ENCODE measurements around the gene TEDC1. TPM values are rescaled to one million over a fixed set of nuclear protein-coding genes. Genes with fewer than 3 reads are reported as not detected.

The TEDC1 gene
- total RNA-seq, 1 experiment from 2014 or later = 34.0 TPM

DNA sequence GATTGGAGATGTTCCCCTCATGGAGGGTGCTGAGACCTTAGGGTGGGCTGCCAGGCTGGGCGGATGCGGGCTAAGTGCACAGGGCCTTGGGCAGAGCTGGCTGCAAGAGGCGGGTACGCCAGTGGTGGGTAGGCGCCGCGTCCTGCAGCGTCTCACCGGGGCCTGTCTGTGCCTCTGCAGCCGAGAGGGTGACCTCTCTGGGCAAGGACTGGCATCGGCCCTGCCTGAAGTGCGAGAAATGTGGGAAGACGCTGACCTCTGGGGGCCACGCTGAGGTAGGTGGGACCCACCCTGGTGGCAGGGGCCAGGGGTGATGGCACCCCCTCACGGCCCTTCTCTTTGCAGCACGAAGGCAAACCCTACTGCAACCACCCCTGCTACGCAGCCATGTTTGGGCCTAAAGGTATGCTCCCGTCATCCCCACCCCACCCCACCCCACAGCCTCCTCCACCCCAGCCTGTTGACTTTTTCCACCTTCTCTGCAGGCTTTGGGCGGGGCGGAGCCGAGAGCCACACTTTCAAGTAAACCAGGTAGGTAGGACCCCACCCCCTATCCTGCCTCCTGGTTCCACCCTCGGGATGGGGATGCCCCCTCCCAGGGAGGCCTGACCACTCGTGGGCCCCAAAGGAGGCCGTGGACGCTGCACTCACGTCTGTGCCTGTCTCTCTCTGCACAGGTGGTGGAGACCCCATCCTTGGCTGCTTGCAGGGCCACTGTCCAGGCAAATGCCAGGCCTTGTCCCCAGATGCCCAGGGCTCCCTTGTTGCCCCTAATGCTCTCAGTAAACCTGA, 2.9 kb upstream of the TEDC1 start:
- ChIA-PET POLR2A (ENCODE audit: low non-redundant PET) (no interaction called here), CTCF (interaction anchor here (2.5 kb wide), 1 partner anchor 118 kb away, joined by 34 read pairs; no protein-coding TSS in a partner anchor)
- intact Hi-C loops (cut with micrococcal nuclease; ENCODE audit: unreplicated experiment) = loop anchor here (2.0 kb wide), 1 partner anchor 39 kb away; no protein-coding TSS in a partner anchor
- H3K4me1 ChIP-seq (ENCODE audit: insufficient read depth, low read length, poor library complexity, severe bottlenecking) = peaks cover 22% of the 10 kb centered on the region
- H3K9me3 ChIP-seq (ENCODE audit: low read depth, low read length, poor library complexity, severe bottlenecking) = no peaks in the 10 kb centered on the region
- H3K27ac ChIP-seq (ENCODE audit: low read depth, low read length, poor library complexity, severe bottlenecking) = peak overlapping the region; percentile 92
- peak overlapping the region; percentile 58 for H3K4me3 ChIP-seq (ENCODE audit: low read depth, low read length, poor library complexity, severe bottlenecking)
- H3K27me3 ChIP-seq (replicated peaks; ENCODE audit: insufficient read depth, low read depth, low read length, poor library complexity) = no peaks in the 10 kb centered on the region
- TF ChIP-seq, protein P1, sequence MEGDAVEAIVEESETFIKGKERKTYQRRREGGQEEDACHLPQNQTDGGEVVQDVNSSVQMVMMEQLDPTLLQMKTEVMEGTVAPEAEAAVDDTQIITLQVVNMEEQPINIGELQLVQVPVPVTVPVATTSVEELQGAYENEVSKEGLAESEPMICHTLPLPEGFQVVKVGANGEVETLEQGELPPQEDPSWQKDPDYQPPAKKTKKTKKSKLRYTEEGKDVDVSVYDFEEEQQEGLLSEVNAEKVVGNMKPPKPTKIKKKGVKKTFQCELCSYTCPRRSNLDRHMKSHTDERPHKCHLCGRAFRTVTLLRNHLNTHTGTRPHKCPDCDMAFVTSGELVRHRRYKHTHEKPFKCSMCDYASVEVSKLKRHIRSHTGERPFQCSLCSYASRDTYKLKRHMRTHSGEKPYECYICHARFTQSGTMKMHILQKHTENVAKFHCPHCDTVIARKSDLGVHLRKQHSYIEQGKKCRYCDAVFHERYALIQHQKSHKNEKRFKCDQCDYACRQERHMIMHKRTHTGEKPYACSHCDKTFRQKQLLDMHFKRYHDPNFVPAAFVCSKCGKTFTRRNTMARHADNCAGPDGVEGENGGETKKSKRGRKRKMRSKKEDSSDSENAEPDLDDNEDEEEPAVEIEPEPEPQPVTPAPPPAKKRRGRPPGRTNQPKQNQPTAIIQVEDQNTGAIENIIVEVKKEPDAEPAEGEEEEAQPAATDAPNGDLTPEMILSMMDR (conservative IDR thresholded peaks at IDR 0.05; ENCODE audit: low read depth, low read length) = no peak
- TF ChIP-seq EZH2 (IDR thresholded peaks at IDR 0.05; ENCODE audit: borderline replicate concordance, low read depth, low read length, poor library complexity, severe bottlenecking) = no peak
- DNase-seq (ENCODE audit: low spot score) = no peak
- no peaks in the 10 kb centered on the region for H3K36me3 ChIP-seq (ENCODE audit: insufficient read depth, low read length, poor library complexity, severe bottlenecking)
- BruUV-seq (replicated peaks) = no TSS peak

- peaks cover 22% of the 10 kb centered on the region for H3K4me1 ChIP-seq (ENCODE audit: insufficient read depth, low read length, poor library complexity, severe bottlenecking)
- POLR2A ChIA-PET (ENCODE audit: low non-redundant PET) = no interaction called here
- DNase-seq (ENCODE audit: low spot score) = no peak
- intact Hi-C loops (cut with micrococcal nuclease; ENCODE audit: unreplicated experiment) = loop anchor here (1.0 to 2.0 kb wide), 2 partner anchors 40 to 118 kb away; no protein-coding TSS in a partner anchor
- peak overlapping the region; percentile 92 for H3K27ac ChIP-seq (ENCODE audit: low read depth, low read length, poor library complexity, severe bottlenecking)
- H3K9me3 ChIP-seq (ENCODE audit: low read depth, low read length, poor library complexity, severe bottlenecking) = no peaks in the 10 kb centered on the region
- no peaks in the 10 kb centered on the region for H3K36me3 ChIP-seq (ENCODE audit: insufficient read depth, low read length, poor library complexity, severe bottlenecking)
- BruUV-seq (replicated peaks) = no TSS peak
- TF ChIP-seq EZH2 (IDR thresholded peaks at IDR 0.05; ENCODE audit: borderline replicate concordance, low read depth, low read length, poor library complexity, severe bottlenecking) = no peak
- TF ChIP-seq, protein P1 (conservative IDR thresholded peaks at IDR 0.05; ENCODE audit: low read depth, low read length) = no peak
- CTCF ChIA-PET = interaction anchor here (0.7 to 2.8 kb wide), 6 partner anchors 8 to 137 kb away, joined by 3 to 38 read pairs (median 10); no protein-coding TSS in a partner anchor
- H3K4me3 ChIP-seq (ENCODE audit: low read depth, low read length, poor library complexity, severe bottlenecking) = peak overlapping the region; percentile 83
- H3K27me3 ChIP-seq (replicated peaks; ENCODE audit: insufficient read depth, low read depth, low read length, poor library complexity) = no peaks in the 10 kb centered on the region
Measured at GRCh38 chr14:105488781-105489541, 2.1 kb upstream of the TEDC1 start.

GRCh38 chr14:105489542-105490266, 1.3 kb upstream of the TEDC1 start:
- H3K4me3 ChIP-seq (ENCODE audit: low read depth, low read length, poor library complexity, severe bottlenecking) = peak overlapping the region; percentile 83
- H3K4me1 ChIP-seq (ENCODE audit: insufficient read depth, low read length, poor library complexity, severe bottlenecking) = peaks cover 22% of the 10 kb centered on the region
- H3K27ac ChIP-seq (ENCODE audit: low read depth, low read length, poor library complexity, severe bottlenecking) = peak overlapping the region; percentile 92
- no peaks in the 10 kb centered on the region for H3K36me3 ChIP-seq (ENCODE audit: insufficient read depth, low read length, poor library complexity, severe bottlenecking)
- intact Hi-C loops (cut with micrococcal nuclease; ENCODE audit: unreplicated experiment) = loop anchor here (1.0 to 2.0 kb wide), 3 partner anchors 37 to 118 kb away; partner anchors contain the start of gene TMEM121
- TF ChIP-seq, protein P1 (conservative IDR thresholded peaks at IDR 0.05; ENCODE audit: low read depth, low read length) = peak; percentile 76
- TF ChIP-seq EZH2 (IDR thresholded peaks at IDR 0.05; ENCODE audit: borderline replicate concordance, low read depth, low read length, poor library complexity, severe bottlenecking) = no peak
- ChIA-PET POLR2A (ENCODE audit: low non-redundant PET) (interaction anchor here (0.5 to 0.6 kb wide), 2 partner anchors 91 to 99 kb away, joined by 3 to 16 read pairs; no protein-coding TSS in a partner anchor), CTCF (interaction anchor here (0.7 to 2.8 kb wide), 10 partner anchors 9 to 138 kb away, joined by 3 to 38 read pairs (median 4); no protein-coding TSS in a partner anchor)
- no TSS peak for BruUV-seq (replicated peaks)
- DNase-seq (ENCODE audit: low spot score) = peak; percentile 93
- H3K27me3 ChIP-seq (replicated peaks; ENCODE audit: insufficient read depth, low read depth, low read length, poor library complexity) = no peaks in the 10 kb centered on the region
- no peaks in the 10 kb centered on the region for H3K9me3 ChIP-seq (ENCODE audit: low read depth, low read length, poor library complexity, severe bottlenecking)
